22Rv1 (cell line): ENCODE data around the gene CAP2.

Experiments used
- CTCF ChIP-seq: fragments of 450-650 bp; IDR thresholded peaks from 2 replicates; pipeline ENCODE4 v1.5.1; 2017; ENCODE audit warnings: mild to moderate bottlenecking
- ZFX ChIP-seq: fragments of 450-650 bp; IDR thresholded peaks from 2 replicates; pipeline ENCODE4 v1.6.1; 2017; ENCODE audit warnings: antibody characterized with exemption, borderline replicate concordance

- TF ChIP-seq CTCF (no peak), ZFX (no peak)
Observed at GRCh38 chr6:17457956-17458355, 64.6 kb downstream of the CAP2 start.
